DMS53 treated with DMSO at 0.1 percent for 48 hours (cell line): ENCODE measurements around the gene DMPK.

Experiments
- DNase-seq: peaks from one replicate; lab custom pipeline; 2025; ENCODE audit not compliant: unreplicated experiment; lab: John Stamatoyannopoulos, UW

Gene DMPK, protein sequence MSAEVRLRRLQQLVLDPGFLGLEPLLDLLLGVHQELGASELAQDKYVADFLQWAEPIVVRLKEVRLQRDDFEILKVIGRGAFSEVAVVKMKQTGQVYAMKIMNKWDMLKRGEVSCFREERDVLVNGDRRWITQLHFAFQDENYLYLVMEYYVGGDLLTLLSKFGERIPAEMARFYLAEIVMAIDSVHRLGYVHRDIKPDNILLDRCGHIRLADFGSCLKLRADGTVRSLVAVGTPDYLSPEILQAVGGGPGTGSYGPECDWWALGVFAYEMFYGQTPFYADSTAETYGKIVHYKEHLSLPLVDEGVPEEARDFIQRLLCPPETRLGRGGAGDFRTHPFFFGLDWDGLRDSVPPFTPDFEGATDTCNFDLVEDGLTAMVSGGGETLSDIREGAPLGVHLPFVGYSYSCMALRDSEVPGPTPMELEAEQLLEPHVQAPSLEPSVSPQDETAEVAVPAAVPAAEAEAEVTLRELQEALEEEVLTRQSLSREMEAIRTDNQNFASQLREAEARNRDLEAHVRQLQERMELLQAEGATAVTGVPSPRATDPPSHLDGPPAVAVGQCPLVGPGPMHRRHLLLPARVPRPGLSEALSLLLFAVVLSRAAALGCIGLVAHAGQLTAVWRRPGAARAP

DNA sequence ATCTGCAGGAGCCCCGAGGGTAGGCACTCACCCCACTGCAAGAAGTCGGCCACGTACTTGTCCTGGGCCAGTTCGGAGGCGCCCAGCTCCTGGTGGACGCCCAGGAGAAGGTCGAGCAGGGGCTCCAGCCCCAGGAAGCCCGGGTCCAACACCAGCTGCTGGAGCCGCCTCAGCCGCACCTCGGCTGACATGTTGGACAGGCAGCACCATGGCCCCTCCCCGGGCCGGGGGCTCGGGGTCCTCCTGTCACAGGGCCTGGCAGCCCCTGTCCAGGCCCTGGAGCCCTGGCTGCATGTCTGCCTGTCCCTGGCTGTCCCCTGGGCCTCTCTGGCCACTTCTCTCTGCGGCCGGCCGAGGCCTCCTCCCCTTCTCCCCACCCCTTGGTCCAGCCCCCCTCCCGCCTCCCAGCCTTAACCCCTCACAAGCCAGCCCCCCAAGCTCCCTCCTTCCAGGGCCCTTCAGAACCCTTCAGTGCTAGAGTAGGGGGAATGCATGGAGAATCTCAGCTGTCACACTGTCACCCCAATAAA, at the start of gene DMPK:
TSS of gene DMPK (minus strand) at position 329 of the 530 bp plus-strand sequence. CDS start at position 191, 138 bp downstream.
- DNase-seq = peak; percentile 11

DNA sequence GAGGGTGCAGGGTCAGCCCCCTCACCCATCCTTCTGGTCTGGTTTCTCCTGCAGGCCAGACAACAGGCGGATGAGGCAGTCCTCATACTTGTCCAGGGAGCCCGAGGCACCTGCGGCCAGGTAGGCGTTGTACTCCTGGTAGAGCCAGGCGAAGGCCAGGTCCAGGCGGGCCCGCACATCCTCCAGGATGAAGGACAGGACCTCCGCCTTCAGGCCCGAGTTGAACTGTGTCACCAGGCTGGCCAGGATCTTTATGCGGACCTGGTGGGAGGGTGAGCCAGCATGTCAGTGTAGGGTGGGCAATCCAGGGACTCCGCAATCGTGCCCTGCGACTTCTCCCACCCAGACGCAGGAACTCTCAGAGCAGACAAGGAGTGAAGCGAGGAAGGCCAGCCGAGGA, 46.7 kb upstream of the DMPK start:
- no peak for DNase-seq

DNA sequence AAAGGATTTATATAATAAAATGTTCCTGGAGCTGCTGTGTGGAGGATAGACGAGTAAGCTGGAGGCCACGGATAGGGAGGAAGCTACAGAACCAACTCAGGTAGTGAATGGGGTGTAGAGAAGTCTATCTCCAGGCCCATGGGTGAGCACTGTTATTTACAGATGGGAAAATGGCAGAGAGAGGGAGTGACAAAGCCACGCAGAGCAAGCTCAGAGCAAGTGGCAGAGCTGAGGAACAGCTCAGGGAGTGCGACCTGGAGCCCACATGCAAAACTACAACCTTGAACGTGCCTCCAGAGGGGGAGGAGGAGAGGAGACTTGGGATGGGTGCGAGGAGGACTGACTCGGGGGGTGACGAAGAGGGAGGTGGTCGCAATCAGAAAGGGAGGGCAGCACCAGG, 46.2 kb upstream of the DMPK start:
- no peak for DNase-seq

DNA sequence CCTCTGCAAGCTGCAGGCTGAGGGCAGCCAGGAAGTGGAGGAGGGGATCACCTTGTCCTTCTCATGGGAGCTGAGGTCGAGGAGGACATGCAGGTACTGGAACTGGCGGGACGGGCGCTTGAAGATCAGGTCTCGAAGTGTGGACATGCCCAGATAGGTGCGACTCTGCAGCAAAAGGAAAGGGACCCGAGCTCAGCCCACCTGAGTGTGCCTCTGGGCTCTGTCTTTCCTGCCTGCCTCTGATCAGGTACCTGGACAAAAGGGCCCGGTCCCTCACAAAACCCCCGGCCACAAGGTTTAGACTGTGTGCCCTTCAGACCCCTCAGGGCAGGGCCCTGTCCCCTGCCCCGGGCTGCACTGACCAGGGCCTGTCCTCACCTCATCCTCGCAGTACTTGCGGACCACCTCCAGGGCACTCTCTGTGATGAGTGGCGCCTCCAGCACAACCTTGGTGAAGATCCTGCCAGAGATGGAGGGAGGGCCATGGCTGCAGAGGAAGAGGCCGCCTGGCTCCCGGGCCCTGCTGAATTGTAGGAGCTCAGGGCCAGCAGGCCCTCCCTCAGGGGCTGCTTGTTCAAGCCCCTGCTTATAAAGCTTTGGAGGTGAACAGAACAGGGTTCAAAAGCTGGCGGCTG, 45.3 kb upstream of the DMPK start:
- no peak for DNase-seq

DNA sequence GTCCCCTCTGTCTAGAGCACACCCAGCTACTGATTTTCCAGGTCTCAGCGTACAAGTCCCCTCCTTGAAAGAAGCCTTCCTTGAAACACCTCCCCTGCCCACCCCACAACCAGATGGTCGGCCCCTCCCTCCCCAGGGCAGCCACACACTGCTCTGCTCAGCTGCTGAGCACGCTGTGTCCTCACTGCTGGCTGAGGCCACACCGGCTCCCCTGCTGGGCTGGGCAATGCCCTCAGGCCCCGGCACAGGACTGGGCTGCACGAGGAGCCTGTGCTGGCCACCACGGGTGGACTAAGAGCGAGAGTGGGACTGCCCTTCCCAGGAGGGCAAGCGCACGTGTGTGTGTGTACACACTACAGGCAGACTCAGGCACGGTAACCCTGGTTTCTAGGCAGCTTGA, 44.6 kb upstream of the DMPK start:
- no peak for DNase-seq

DNA sequence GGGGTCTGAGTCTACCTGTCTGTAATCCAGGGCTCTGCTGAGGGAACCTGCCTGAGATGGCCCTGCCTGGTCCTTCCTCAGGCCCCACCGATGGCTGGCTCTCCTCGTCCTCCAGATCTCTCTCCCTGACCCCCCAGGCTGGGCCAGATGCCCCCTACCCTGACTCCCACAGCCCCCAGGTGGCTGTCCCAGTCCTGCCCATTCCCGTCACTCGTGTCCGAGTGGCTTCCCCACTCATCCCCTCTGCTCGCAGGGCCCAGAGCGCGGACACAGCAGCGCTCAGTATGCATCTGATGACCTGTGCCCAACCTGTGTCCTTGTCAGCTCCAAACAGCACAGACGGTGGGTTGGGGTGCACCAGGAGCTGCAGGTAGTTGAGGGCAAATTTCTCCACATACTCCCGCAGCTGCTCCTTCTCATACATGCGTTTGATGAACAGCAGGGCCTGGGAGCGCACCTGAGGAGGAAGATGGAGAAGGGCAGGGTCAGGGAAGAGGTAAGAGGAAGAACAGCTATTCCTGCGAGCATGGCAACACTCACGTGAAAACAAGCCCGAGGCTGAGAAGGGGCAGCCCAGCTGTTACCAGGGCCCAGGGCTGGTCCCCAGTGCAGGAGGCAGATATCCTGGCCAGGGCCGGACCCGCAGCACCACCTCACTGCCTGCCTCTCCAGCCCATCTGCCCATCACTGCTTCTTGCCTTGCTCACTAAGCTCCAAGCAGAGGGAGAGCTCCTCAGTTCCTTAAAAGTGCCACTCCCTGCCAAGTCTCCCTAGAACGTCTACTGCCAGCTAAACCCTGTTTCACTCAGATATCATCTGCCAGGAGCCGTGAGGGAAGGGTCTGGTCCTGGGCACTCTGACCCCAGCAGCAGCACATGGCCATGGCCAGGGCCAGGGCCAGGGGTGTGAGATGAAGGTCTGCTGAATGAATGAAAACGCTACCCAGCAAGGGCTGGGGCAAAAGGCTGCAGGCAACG, 43.9 kb upstream of the DMPK start:
- no peak for DNase-seq

DNA sequence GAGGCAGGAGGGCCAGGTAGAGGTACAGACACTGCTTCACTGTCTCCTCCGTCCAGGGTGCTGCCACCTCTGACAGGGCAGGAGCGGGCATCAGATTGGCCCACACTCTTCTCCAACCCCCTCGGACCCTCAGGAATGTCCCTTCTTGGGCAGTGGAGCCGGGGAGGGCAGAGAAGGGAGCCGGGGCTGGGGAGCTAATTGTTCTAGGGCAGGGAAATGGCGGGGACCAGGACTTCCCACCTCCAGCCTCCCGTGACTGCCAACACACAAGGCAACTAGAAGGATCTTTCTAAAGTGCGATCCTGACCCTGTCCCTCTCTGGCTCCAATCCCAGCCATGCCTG, 42.9 kb upstream of the DMPK start:
- DNase-seq = no peak

DNA sequence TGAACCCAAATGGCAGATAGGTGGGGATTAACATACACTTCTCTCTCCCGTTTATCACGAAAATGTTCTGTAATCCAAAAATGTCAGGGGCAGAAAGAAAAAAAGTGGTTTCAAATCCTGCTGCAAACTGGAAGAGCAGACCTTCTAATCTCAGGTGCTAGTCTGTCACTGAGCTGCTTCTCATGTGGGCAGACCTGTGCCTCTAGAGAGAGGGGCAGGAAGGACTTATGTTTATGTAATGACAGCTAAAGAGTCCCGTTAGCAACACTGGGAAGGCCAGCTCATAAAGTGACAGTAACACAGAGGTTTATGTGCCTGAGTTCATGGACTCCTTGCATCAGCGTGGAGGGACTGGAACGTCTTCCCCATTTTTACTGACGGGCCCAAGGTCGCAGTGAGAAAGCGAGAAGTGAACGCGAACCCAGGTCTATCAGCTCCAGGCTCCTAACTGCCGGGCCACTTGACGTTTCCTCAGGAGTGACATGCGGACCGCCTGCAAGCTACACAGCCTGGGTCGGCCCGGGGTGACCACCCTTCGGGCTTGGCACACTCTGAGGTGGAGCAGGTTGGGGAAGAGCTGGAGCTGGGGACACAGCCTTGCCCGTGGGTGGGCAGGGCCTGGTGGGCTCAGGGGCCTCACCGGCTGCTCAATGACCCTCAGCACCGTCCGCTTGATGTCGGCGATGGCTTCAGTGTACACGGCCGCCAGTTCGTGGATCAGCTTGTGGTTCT, 42.4 kb upstream of the DMPK start:
- no peak for DNase-seq

DNA sequence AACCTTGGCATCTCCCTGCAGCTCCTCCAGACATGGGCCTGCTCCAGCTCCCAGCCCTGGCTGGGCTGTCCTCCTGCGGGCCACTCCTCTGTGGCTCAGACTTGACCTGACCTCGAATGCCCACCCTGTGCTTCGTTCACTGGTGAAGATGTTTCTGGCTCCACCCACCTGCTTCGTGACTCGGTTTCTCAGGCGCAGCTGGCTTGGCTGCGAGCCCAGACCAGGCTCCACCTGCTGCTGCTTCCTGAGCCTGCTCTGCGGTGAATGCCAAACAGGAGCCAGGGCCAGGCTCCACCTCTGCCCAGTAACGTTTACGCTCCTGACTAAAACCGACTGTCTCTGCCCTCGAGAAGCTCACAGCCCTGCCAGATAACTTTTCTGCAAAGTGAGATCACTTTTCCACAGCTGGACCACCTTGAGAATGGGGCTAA, 41.8 kb upstream of the DMPK start:
- DNase-seq = peak; percentile 23

DNA sequence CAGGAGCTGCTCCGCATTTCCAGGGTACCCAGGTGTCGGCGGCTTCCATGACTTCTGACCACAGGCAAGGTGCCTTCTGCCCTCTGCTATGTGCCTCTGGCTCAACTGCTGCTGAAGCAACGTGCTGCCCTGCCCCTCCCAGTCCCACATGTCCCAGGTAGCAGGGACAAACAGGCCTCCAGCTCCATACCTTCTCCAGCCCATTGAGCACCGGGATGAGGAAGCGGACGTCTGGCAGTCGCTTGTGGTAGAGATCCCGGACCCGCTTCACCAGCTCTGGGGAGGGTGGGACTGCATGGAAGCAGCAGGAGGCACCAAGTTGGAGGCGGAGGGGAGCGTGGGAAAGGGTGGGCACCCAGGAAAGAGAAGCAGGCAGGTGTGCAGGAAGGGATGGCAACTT, 40.9 kb upstream of the DMPK start:
- DNase-seq = no peak

DNA sequence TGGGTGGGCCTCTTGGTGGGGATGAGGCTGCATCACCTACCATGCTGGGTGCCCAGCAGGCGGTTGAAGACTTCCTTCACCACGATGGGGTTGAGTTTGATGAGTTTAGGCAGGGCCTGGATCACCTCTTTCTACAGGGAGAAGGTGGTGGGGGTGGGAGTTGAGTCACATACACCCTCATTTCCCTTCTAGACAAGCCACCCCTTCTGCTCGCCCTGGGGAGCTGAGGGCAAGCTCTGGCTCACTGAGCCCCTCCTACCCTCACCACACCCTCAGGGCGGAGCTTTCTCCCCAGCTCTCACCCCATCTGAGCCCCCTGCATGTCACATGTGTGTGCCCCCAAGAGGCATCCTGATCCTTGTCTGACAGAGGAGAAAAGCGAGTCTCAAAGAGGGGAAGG, 40.4 kb upstream of the DMPK start:
- DNase-seq = no peak

DNA sequence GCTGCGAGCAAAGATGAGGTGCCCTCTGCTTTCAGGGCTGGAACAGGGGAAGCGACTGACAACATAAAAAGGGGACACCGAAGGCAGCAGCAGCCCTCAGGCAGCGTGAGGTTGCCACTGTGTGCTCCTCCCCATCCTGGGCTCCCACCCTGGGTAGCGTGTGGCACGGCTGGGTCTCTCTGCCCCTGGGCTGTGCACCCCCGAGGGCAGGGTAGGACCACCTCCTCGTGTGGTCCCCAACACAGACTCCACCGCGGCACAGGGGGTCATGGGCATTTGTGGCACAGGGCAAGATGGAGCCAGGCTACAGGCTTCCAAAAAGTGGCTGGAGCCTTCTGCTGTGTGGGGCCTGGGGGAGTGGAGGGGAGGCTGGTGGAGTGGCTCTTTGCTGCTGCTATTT, 39.3 kb upstream of the DMPK start:
- DNase-seq = no peak

DNA sequence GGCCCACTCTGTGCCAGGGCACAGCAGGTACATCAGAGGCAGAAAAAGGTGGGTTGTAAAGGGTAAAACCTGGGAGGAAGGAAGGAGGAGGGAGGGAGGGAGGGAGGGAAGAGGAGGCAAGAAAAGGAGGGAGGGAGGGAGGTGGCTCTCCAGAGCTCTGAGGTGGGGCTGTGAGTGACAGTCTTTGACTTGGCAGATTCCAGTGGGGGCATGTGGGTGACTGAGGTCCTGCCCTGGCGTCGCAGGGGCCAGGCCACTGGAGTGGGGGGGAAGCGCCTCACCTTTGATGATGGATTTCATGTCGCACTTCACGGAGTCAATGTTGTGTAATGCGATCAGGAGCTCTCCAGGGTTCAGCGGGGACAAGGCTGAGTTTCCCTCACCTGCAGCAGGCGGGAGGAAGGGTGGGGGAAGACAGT, 38.8 kb upstream of the DMPK start:
- DNase-seq = no peak

DNA sequence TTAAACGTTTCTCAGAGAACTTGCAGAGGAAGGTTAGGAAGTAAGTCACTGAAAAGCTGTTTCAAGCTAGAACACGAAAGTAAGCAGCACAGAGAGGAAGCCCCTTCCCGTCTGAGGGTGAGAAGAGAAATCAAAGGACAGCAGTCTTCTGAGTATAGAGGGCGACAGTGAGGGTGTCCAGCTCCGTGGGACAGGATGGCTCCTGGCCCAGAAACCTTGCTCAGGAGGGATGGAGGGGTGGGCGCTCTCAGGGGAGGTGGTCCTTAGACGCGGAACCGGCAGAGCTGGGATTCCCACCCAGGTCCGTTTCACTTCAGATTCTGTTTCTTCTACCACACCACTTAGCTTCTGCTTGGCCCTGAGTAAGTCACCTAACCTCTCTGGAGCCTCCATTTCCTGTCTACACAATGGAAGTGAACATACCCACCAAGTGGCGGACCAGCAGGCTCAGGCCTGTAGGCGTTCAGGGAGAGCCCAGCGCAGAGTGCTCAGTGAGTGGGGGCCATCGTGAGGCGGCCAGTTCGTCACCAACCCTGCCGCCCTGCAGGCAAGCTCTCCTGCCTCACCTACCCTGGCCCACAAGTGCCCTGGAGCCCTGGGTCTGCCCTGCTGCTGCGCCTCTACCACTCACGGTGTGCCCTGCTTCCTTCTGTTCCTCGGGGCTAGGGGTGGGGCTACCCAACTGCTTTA, 38.3 kb upstream of the DMPK start:
- no peak for DNase-seq

DNA sequence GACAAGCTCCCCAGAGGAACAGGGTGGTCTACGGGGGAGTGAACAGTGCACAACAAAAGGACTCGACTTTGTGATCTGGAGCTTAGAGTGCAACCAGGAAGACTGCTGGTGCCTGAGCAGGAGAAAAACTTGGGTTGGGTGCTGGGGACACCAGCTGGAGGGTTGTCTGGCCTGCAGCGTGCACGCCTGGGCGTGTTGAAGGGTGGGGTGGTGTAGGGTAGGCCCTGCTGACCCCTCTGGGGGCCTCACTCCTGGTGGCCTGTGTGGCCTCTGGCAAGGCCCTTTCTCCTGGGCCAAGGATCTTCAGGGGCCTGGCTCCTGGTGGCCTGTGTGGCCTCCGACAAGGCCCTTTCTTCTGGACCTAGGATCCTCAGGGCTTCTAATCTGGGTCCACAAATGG, 37.5 kb upstream of the DMPK start:
- DNase-seq = no peak

DNA sequence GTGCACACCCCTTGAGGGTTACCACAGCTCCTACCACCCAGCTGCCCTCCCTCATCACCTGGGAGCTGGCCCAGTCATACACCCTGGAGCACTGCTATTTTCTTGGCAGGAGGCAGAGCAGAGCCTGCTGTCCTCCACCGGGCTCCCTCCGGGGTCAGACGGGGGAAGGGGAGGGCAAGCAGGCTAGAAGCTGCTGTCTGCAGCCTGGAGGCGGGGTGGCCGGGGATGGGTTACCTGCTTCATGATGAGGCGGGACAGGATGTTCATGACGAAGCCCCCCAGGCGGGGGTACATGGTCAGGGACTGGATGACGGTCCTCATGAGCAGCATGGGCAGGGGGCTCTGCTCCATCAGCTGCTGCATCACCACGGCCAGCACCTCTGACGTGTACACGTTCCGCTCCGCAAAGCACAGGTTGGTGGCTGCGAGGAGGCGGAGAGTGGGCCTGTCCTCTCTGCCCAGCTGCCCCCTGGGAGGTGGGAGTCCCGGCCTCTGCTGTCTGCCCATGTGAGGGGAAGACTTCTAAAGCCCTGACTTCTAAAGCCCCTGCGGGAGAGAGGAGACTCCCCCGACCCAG, 35.5 kb upstream of the DMPK start:
- DNase-seq = peak; percentile 56

DNA sequence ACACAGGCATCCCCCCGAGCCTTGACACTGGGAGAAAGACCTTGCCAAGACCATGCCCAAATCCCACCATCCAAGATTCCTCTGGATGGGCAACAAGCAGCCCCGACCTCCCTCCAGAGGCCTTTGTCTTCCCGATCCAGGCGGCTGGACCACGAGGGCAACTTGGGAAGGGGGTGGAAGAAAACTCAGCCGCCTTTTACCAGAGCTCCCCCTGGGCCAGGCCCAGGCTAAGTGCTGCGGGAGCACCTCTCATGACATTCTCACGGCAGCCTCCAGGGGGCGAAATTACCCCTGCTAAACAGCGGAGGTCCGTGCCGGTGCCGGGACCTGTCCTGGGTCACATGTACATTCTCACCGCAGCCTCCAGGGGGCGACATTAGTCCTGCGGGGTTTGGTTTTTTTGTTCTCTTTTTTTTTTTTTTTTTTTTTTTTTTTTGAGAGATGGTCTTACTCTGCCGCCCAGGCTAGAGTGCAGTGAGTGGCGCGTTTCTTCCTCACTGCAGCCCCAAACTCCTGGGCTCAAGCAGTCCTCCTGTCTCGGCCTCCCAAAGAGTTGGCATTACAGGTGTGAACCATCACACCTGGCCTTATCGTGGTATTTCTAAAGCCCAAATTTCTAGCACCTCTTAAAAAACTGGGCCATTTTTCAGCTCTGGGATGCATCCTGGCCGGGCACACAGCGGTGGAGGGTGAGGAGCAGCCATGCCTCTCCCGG, 34.9 kb upstream of the DMPK start:
- DNase-seq = peak; percentile 90

DNA sequence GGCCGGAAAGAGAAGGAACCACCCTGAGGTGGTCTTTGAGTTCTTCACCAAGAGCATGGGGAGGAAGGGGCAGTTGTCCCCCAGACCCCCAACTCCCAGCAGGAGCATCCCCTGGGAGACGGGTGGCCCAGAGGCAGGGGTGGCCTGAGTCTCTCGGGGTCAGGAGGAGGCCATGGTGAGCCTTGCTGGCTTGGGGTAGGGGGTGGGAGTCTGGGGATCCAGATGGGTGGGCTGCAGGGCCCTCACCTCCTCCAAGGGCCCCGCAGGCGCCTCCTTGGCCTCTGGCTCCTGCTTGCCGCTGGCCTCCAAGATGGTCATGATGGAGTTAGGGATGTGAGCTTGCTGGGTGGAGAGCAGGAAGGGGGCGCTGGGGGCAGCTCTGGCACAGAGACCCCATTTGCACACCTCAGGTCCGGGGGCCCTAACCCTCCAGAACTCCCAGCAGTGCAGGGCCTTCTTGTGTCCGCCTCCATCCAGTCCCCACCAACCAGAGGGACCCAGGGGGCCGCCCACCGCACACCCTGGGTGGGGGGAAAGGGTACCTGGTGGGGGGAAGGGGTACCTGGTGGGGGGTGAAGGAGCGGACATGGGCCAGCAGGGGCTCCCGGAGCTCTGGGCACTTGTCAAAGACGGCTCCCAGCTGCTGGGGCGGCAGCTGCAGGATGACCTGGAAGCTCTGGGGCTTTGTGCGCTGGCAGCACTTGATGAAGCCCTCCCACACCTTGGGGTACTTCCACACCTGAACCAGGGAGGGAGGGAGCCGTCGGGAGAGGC, 34.1 kb upstream of the DMPK start:
- DNase-seq = no peak
